RWPE2 (cell line): ENCODE measurements around the gene AIPL1.

Source experiments
- ATAC-seq: fragments of 200-7000 bp; cut with Tn5 transposase; 3 replicates; pipeline ENCODE4 v1.9.1; 2021; ENCODE audit warnings: low read depth
- DNase-seq: peaks from one replicate; pipeline ENCODE4 v3.0.0-alpha.2; 2020; ENCODE audit warnings: low spot score
- H3K27ac ChIP-seq: fragments of 450-650 bp; 2 replicates; pipeline ENCODE4 v1.5.1; 2017; ENCODE audit warnings: mild to moderate bottlenecking; ENCODE audit not compliant: poor library complexity, severe bottlenecking
- H3K27me3 ChIP-seq: fragments of 250-450 bp; sonication (Bioruptor Pico); 2 replicates; pipeline ENCODE4 v1.5.1; 2021; ENCODE audit warnings: mild to moderate bottlenecking, moderate library complexity; ENCODE audit not compliant: insufficient read depth, poor library complexity, severe bottlenecking
- H3K36me3 ChIP-seq: fragments of 250-450 bp; sonication (Bioruptor Pico); 2 replicates; pipeline ENCODE4 v1.5.1; 2020; ENCODE audit warnings: low read depth, mild to moderate bottlenecking, moderate library complexity
- H3K4me1 ChIP-seq: fragments of 250-450 bp; sonication (Bioruptor Pico); 2 replicates; pipeline ENCODE4 v1.5.1; 2021; ENCODE audit warnings: mild to moderate bottlenecking, moderate library complexity; ENCODE audit not compliant: insufficient read depth, poor library complexity, severe bottlenecking
- H3K4me3 ChIP-seq: fragments of 250-450 bp; sonication (Bioruptor Pico); 2 replicates; pipeline ENCODE4 v1.5.1; 2021; ENCODE audit warnings: mild to moderate bottlenecking, moderate library complexity; ENCODE audit not compliant: severe bottlenecking
- H3K9me3 ChIP-seq: fragments of 250-450 bp; sonication (Bioruptor Pico); 2 replicates; pipeline ENCODE4 v1.5.1; 2021; ENCODE audit warnings: mild to moderate bottlenecking, moderate library complexity; ENCODE audit not compliant: severe bottlenecking
- CTCF ChIP-seq: fragments of 450-650 bp; IDR thresholded peaks from one replicate; pipeline ENCODE4 v1.5.1; 2017; ENCODE audit warnings: mild to moderate bottlenecking, moderate library complexity; ENCODE audit not compliant: poor library complexity, severe bottlenecking

Gene AIPL1

GRCh38 chr17:6413065-6413464 is 21.9 kb downstream of the AIPL1 start:
- Histone ChIP-seq H3K4me3 (no peak overlapping the region), H3K27ac (no peak overlapping the region), H3K9me3 (no peaks in the 10 kb centered on the region), H3K36me3 (no peaks in the 10 kb centered on the region), H3K4me1 (no peaks in the 10 kb centered on the region), H3K27me3 (no peaks in the 10 kb centered on the region)
- peak; percentile 73 for TF ChIP-seq CTCF
- DNase-seq = no peak
- ATAC-seq = peak; percentile 50; the same call in 1 of the 3 replicates

- Histone ChIP-seq H3K9me3 (no peaks in the 10 kb centered on the region), H3K4me3 (no peak overlapping the region), H3K4me1 (no peaks in the 10 kb centered on the region), H3K27ac (no peak overlapping the region), H3K36me3 (no peaks in the 10 kb centered on the region), H3K27me3 (no peaks in the 10 kb centered on the region)
- DNase-seq = no peak
- TF ChIP-seq CTCF = no peak
- no peak for ATAC-seq
Measured at GRCh38 chr17:6408735-6409134, 26.2 kb downstream of the AIPL1 start.

- H3K27me3 ChIP-seq = no peaks in the 10 kb centered on the region
- ATAC-seq (no peak), DNase-seq (no peak)
- H3K36me3 ChIP-seq = no peaks in the 10 kb centered on the region
- H3K4me3 ChIP-seq = no peak overlapping the region
- TF ChIP-seq CTCF = no peak
- H3K4me1 ChIP-seq = no peaks in the 10 kb centered on the region
- H3K9me3 ChIP-seq = no peaks in the 10 kb centered on the region
- H3K27ac ChIP-seq = no peak overlapping the region
Measured at GRCh38 chr17:6408276-6408675, 26.6 kb downstream of the AIPL1 start.

GRCh38 chr17:6402258-6402657 is 32.7 kb downstream of the AIPL1 start:
- H3K27ac ChIP-seq = no peak overlapping the region
- no peaks in the 10 kb centered on the region for H3K36me3 ChIP-seq
- H3K4me1 ChIP-seq = no peaks in the 10 kb centered on the region
- ATAC-seq = no peak
- DNase-seq = no peak
- no peak for TF ChIP-seq CTCF
- no peak overlapping the region for H3K4me3 ChIP-seq
- H3K9me3 ChIP-seq = no peaks in the 10 kb centered on the region
- H3K27me3 ChIP-seq = peaks cover 9% of the 10 kb centered on the region

GRCh38 chr17:6398955-6399354 is 36.0 kb downstream of the AIPL1 start:
- no peak for TF ChIP-seq CTCF
- Histone ChIP-seq H3K9me3 (no peaks in the 10 kb centered on the region), H3K4me1 (no peaks in the 10 kb centered on the region), H3K4me3 (no peak overlapping the region), H3K36me3 (no peaks in the 10 kb centered on the region), H3K27ac (no peak overlapping the region), H3K27me3 (peaks cover 18% of the 10 kb centered on the region)
- ATAC-seq = no peak
- DNase-seq = no peak
